PC-3 (cell line): ENCODE data around the gene PDZRN3.

Experiments used
- CTCF ChIP-seq: fragments of 300-600 bp; sonication (generic); conservative IDR thresholded peaks from 2 replicates; pipeline ENCODE4 v1.5.1; 2017; ENCODE audit warnings: antibody characterized with exemption, low read depth, mild to moderate bottlenecking, low read length
- EZH2 ChIP-seq: fragments of 300-600 bp; sonication (generic); IDR thresholded peaks from one replicate; pipeline ENCODE4 v1.6.1; 2017; ENCODE audit warnings: antibody characterized with exemption, mild to moderate bottlenecking, low read length; ENCODE audit not compliant: unreplicated experiment
- EZH2phosphoT487 ChIP-seq: fragments of 300-600 bp; sonication (generic); IDR thresholded peaks from 2 replicates; pipeline ENCODE4 v1.6.1; 2018; ENCODE audit warnings: mild to moderate bottlenecking, antibody characterized with exemption, low read length, borderline replicate concordance

GRCh38 chr3:73379465-73379864 lies 245.3 kb downstream of the PDZRN3 start:
- TF ChIP-seq CTCF (no peak), EZH2 (no peak), EZH2phosphoT487 (no peak)
